OCI-LY7 (cell line): Measurements from ENCODE around the gene REC114.

Experiments used
- EZH2phosphoT487 ChIP-seq: fragments of 200-600 bp; sonication (generic); IDR thresholded peaks from 2 replicates; pipeline ENCODE4 v1.6.1; 2018; ENCODE audit warnings: low read depth, borderline replicate concordance, mild to moderate bottlenecking, mixed run types, antibody characterized with exemption, low read length, moderate library complexity, mixed read lengths
- TF ChIP-seq, protein P1 (sequence below): fragments of 200-600 bp; sonication (generic); conservative IDR thresholded peaks from 2 replicates; pipeline ENCODE4 v1.5.1; 2014; ENCODE audit warnings: mild to moderate bottlenecking, antibody characterized with exemption, low read length, moderate library complexity, mixed read lengths

DNA sequence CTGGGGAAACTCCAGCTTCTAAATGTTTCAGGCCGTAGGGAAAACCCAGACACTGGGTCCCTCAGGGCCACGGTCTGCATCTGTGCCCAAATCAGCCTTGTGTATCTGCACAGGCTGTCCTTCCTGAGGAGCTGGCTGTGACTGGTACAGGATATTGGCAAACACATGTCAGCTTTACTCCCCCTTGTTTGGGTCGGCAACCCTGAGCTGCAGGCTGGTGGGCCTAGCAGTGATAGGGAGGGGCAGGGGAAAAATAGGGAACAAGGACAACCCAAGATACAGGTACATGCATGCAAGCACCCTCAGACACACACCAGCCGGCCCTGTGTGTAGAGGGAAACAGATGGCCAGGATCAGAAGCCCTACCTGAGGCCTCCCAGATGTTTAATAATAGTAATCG is 45.5 kb upstream of the REC114 start:
- TF ChIP-seq, protein P1, sequence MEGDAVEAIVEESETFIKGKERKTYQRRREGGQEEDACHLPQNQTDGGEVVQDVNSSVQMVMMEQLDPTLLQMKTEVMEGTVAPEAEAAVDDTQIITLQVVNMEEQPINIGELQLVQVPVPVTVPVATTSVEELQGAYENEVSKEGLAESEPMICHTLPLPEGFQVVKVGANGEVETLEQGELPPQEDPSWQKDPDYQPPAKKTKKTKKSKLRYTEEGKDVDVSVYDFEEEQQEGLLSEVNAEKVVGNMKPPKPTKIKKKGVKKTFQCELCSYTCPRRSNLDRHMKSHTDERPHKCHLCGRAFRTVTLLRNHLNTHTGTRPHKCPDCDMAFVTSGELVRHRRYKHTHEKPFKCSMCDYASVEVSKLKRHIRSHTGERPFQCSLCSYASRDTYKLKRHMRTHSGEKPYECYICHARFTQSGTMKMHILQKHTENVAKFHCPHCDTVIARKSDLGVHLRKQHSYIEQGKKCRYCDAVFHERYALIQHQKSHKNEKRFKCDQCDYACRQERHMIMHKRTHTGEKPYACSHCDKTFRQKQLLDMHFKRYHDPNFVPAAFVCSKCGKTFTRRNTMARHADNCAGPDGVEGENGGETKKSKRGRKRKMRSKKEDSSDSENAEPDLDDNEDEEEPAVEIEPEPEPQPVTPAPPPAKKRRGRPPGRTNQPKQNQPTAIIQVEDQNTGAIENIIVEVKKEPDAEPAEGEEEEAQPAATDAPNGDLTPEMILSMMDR, result no peak
- no peak for TF ChIP-seq EZH2phosphoT487
